Thyroid gland (tissue), 4 donors: ENCODE results near the gene CCDC63.

ENCODE experiments used
- CTCF ChIP-seq, 6 experiments: fragments of 200-600 bp in 3 of 6; fragments of 450-650 bp in 3 of 6; sonication (generic) in 3 of 6; IDR thresholded peaks; one replicate each; pipeline ENCODE4 v1.5.1; 2016 to 2019; ENCODE audit warnings: antibody characterized with exemption in 6 of 6, mild to moderate bottlenecking in 2 of 6, inconsistent platforms in 1 of 6, moderate library complexity in 1 of 6
- POLR2A ChIP-seq, 2 donors: fragments of 450-650 bp; IDR thresholded peaks; one replicate each; pipeline ENCODE4 v1.6.1; 2017; ENCODE audit warnings: antibody characterized with exemption in 2 of 2, mild to moderate bottlenecking in 2 of 2, moderate library complexity in 1 of 2

GRCh38 chr12:110804406-110804805, 42.4 kb upstream of the CCDC63 start:
- TF ChIP-seq CTCF (IDR thresholded peaks at IDR 0.05) (no peak), POLR2A (IDR thresholded peaks at IDR 0.05) (no peak)
